ENCODE data around the gene C10orf71.

DNA sequence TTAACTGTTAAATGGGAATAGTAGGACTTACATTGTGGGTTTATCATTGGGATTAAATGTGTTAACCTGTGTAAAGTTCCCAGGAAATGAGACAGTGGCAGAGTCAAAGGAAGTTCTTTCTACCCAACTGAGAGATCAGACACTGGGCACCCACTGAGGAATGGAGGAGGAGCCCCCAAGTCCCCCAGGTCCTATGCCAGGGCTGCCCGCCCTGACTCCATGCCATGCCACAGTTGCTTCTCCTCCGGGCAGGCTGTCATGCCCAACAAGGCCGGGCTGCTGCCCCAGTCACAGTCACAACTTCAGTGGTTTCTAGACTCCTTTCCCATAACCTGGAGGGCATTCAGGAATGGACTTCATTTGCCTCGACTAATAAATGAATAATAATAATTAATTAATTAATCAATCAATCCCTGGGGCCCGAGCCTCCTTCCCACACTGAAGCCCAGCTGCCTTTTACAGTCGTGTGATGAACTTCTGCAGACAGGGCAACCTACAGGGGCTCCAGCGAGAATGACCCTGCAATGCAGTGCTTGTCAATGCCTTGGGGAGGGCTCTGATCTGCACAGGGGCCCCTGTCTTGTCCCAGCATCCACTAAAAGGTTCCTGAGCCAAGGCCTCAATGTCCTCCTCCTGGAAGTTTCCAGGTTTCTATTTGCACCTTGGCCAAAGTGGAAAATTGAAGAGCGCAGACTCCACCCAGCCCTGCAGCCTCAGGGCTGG, 64.5 kb downstream of the C10orf71 start:
- TF ChIP-seq CREB1 (IDR thresholded peaks at IDR 0.05; ENCODE audit: low read depth) (no peak), REST (IDR thresholded peaks at IDR 0.05; ENCODE audit: low read depth) (no peak), EGR1 (IDR thresholded peaks at IDR 0.05) (no peak)
